Dendritic cell treated with granulocyte-macrophage colony-stimulating factor and Interleukin-4, amounts not matched to agents 40 ng/mL and 50 ng/mL, for 4 days (primary cell): Measurements from ENCODE around the gene SLC25A42.

ENCODE experiments used
- H3K27ac Mint-ChIP-seq: one replicate; pipeline ENCODE4 v1.8.0; 2022; ENCODE audit warnings: mild to moderate bottlenecking, mixed read lengths
- H3K27me3 Mint-ChIP-seq: one replicate; pipeline ENCODE4 v1.8.0; 2022; ENCODE audit warnings: mild to moderate bottlenecking, mixed read lengths
- H3K36me3 Mint-ChIP-seq: one replicate; pipeline ENCODE4 v1.8.0; 2022; ENCODE audit warnings: low read depth, mixed read lengths
- H3K4me1 Mint-ChIP-seq: one replicate; pipeline ENCODE4 v1.8.0; 2022; ENCODE audit warnings: low read depth, mixed read lengths
- H3K4me3 Mint-ChIP-seq: one replicate; pipeline ENCODE4 v1.8.0; 2022; ENCODE audit warnings: mild to moderate bottlenecking, moderate library complexity, mixed read lengths
- H3K9me3 Mint-ChIP-seq: one replicate; pipeline ENCODE4 v1.8.0; 2022; ENCODE audit warnings: mixed read lengths
- intact Hi-C: fragments of 100-400 bp; cut with micrococcal nuclease; formaldehyde crosslinking; loops from one replicate; pipeline ENCODE4 v1.15.0; 2022

SLC25A42 gene

DNA sequence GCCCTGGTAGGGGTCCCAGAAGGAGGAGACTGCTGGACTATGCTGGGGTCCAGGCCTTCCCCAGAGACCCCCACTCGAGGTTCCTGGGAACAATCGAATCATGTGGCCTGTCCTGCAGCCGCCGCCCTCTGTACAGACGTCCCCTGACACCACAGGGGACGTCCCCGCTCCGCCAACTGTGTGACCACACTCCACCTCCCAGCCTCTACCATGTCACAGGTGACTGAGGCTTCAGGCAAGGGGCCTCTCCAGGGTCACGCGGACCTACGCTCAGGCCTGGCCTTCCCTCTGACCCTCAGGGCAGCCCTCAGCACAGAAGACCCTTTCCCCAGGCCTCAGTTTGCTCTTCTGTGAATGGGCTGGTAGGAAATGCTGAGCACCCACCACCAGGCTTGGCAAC is 87.6 kb downstream of the SLC25A42 start:
- Mint-ChIP-seq H3K27ac (no peak overlapping the region), H3K36me3 (peaks cover 46% of the 10 kb centered on the region), H3K9me3 (no peaks in the 10 kb centered on the region), H3K4me1 (no peaks in the 10 kb centered on the region), H3K4me3 (no peak overlapping the region), H3K27me3 (no peaks in the 10 kb centered on the region)
- intact Hi-C loops, result no loop called here

DNA sequence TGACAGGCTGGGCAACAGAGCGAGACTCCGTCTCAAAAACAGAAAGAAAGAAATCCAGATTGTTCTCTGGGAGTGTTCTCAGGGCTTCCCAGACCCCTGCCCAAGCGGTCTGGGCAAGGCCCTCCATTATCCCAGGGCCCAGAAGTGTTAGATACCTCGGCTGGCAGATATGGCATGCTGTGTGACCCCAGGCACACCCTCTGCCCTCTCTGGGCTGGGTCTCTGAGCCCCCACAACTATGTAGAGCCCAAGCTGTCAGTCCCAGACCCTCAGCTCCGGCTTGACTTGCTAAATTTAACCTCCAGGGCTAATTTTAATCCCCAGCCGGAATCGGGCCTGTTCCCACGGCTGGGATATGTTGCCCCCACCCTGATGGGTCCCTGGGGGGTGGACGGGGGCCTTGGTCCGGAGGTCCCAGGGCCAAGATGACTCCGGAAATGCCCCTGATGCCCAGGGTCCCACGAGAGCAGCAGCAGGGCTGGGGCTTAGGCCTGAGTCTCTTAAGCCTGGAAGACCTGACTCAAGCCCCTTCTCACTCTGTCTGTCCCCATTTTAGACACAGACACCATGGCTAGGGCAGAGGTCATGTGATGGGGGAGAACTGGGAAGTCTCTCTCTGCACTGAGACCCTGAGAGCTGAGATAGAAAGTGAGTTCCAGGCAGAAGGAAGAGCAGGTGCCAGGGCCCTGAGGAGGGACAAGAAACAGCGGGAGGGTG is 89.0 kb downstream of the SLC25A42 start:
- no peak overlapping the region for H3K27ac Mint-ChIP-seq
- intact Hi-C loops, result no loop called here
- no peak overlapping the region for H3K4me3 Mint-ChIP-seq
- no peaks in the 10 kb centered on the region for H3K27me3 Mint-ChIP-seq
- no peaks in the 10 kb centered on the region for H3K4me1 Mint-ChIP-seq
- H3K36me3 Mint-ChIP-seq, result peaks cover 38% of the 10 kb centered on the region
- no peaks in the 10 kb centered on the region for H3K9me3 Mint-ChIP-seq

DNA sequence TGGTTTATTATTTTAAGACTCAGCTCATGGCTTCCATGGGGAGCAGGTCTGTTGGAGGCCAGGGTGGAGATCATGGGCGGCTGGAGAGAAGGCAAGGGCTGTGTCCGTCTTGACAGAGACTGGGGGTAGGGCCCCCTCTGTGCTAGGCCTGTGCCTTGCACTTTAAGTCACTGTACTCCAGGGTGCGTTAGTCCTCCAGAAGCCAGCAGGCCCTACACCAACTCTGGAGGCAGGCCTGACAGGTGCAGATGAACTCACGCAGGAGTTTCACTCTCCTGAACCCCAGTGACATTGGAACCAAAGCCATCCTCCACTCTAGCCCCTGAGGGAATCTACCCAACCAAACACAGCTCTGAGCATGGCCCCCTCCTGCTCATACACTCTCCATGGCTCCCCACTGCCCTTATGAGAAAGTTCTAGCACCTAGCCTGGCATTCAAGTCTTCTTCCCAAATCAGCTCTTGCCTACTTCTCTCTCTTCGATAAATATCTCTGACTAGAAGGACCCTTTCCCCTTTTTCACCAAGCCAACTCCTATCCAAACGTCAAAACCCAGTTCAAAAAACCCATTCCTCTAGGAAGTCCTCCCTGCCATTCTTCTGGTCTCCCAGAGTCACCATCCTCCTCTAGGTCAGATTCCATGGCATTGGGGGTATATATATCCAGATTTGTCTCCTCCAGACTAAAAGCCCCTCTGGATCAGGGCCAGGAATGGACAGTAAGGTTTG is 91.1 kb downstream of the SLC25A42 start:
- intact Hi-C loops, result no loop called here
- H3K27me3 Mint-ChIP-seq, result no peaks in the 10 kb centered on the region
- no peak overlapping the region for H3K4me3 Mint-ChIP-seq
- no peaks in the 10 kb centered on the region for H3K4me1 Mint-ChIP-seq
- no peaks in the 10 kb centered on the region for H3K9me3 Mint-ChIP-seq
- peaks cover 27% of the 10 kb centered on the region for H3K36me3 Mint-ChIP-seq
- H3K27ac Mint-ChIP-seq, result no peak overlapping the region

DNA sequence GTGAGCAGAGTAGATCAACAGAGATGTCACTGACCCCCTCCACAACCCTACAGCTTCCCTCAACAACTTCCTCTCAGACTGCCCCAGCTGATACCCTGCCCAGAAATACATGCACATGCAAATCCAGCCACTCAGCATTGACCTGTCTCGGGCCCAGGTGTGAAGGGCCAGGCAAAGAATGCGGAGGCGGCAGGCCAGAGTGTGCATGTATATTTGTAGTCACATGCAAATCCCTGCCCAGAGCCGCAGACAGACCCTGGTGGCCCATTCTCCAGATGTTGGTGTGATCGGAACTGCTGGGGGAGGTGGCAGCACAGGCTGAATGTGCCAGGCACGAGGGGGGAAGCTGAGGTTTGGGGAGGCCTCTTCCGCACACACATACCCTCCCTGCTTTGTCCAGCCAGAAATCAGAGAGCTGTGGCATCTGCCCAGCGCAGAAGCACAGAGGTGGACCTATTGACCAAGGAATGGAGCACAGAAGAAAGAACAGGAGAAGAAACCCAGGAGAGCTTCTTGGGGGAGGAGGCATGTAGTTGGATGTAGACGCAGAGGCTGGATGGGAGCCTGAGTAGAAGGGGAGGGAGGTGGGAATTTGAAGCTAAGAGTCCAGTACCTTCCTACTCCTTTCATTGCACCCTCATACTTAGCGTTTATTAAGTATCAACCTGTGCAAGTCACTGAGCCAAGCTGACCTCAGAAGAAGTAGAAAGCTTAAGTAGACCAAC is 91.9 kb downstream of the SLC25A42 start:
- Mint-ChIP-seq H3K27ac (no peak overlapping the region), H3K9me3 (no peaks in the 10 kb centered on the region), H3K4me1 (no peaks in the 10 kb centered on the region), H3K4me3 (no peak overlapping the region), H3K36me3 (peaks cover 24% of the 10 kb centered on the region), H3K27me3 (no peaks in the 10 kb centered on the region)
- intact Hi-C loops, result no loop called here

DNA sequence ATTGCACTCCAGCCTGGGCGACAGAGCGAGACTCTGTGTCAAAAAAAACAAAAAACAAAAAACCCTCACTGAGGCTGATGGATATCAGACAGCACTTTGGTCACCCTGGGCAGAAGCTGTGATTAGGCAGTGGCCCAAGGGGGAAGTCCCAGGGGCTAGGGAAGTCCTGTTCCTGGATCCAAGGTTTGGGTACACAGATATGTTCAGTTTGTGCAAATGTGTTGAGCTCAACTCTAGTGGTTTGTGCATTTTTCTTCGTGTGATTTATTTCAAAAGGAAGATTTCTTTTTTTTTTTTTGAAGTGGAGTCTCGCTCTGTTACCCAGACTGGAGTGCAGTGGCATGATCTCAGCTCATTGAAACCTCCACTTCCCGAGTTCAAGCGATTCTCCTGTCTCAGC is 94.0 kb downstream of the SLC25A42 start:
- intact Hi-C loops, result no loop called here
- H3K36me3 Mint-ChIP-seq, result peaks cover 24% of the 10 kb centered on the region
- no peak overlapping the region for H3K4me3 Mint-ChIP-seq
- H3K27me3 Mint-ChIP-seq, result no peaks in the 10 kb centered on the region
- no peaks in the 10 kb centered on the region for H3K4me1 Mint-ChIP-seq
- no peak overlapping the region for H3K27ac Mint-ChIP-seq
- H3K9me3 Mint-ChIP-seq, result no peaks in the 10 kb centered on the region

DNA sequence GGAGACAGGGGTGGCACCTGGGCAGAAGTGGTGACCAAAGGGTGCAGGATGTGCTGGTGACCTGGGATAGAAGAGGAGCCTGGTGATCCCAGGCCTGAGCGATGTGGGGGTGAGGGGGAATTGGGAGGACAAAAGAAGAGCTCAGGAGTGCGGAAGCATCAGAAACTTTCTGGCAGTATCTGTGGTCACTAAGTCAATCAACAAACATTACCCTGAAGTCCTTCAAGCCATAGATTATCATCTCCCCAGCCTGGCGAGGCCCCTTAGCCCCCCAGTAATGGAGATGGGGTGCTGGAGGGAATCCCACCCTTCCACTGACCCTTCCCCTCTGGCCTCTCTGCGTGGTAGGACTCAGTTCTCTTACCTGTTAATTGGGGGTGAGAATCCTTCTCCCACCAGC is 95.7 kb downstream of the SLC25A42 start:
- intact Hi-C loops, result no loop called here
- Mint-ChIP-seq H3K9me3 (no peaks in the 10 kb centered on the region), H3K27ac (no peak overlapping the region), H3K27me3 (no peaks in the 10 kb centered on the region), H3K4me3 (no peak overlapping the region), H3K4me1 (no peaks in the 10 kb centered on the region), H3K36me3 (peaks cover 24% of the 10 kb centered on the region)

DNA sequence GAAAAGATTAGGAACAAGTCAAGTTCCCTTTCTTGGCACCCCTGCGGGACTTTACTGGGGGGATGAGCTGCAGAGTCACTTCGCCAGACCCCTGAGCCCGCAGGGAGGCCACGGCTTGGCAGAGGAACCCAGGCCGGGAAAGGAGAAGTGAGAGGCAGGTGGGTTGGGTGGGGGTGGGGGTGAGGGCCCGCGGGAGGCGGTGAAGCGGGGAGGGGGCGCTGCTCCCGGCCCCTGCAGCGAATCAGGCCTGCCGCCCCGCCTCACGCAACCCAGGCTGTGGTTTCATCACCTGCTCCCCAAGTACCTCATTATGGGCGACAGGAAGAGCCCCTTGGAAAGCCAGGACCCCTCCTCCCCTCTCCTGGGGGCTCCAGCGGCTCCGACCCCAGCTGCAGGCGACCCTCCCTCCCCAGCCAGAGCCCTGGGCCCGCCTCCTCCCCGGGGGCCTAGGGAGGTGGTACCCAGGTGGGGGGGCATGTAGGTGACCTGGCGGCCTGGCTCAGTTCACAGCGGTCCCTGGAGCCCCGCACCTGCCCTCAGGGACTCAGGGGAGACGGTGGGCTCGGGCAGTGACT is 96.8 kb downstream of the SLC25A42 start:
- Mint-ChIP-seq H3K4me3 (no peak overlapping the region), H3K27me3 (no peaks in the 10 kb centered on the region), H3K9me3 (no peaks in the 10 kb centered on the region), H3K27ac (no peak overlapping the region), H3K36me3 (peaks cover 27% of the 10 kb centered on the region), H3K4me1 (no peaks in the 10 kb centered on the region)
- intact Hi-C loops, result no loop called here

DNA sequence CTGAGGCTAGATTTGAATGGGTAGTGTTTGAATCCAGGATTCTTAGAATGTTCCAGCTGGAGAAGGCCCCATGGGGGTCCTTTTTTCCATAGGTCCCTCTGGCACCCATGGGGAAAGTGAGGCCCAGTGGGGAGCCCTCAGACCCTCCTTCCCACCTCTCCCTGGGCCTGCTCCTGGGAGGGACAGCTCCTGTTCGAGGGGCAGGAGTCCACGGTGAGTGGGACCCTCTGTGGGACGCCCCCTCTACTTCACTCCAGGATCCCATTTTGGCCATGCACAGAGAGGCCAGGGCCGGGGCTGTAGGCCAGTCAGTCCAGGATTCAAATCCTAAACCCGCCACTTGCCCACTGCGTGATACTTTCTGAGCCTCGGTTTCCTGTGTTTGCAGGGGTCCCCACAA is 98.7 kb downstream of the SLC25A42 start:
- no peaks in the 10 kb centered on the region for H3K9me3 Mint-ChIP-seq
- H3K27ac Mint-ChIP-seq, result no peak overlapping the region
- no peaks in the 10 kb centered on the region for H3K27me3 Mint-ChIP-seq
- H3K4me1 Mint-ChIP-seq, result no peaks in the 10 kb centered on the region
- intact Hi-C loops, result no loop called here
- no peak overlapping the region for H3K4me3 Mint-ChIP-seq
- peaks cover 14% of the 10 kb centered on the region for H3K36me3 Mint-ChIP-seq
